Measurements from ENCODE around the gene NDUFB10.

DNA sequence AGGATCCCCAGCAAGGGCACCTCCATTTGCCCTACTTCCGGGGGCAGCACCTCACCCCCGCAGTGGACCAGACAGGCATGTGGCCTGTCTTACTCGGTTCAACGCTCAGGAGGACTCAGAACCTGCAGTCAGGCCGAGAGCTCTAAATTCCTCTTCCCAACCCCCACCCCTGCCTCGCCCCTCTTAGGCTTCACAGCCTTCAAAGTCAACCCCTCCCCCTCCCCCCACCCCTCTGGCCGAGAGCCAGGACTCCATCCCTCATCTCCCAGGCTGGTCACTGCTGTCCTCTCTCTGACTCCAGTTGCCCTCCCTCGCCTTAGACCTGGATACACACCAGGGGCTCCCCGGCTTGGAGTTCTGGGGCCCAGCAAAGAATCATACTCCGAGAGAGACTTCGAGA, 33.1 kb upstream of the NDUFB10 start:
- TF ChIP-seq CTCF (IDR thresholded peaks at IDR 0.05; ENCODE audit: low read length) (no peak), EZH2 (IDR thresholded peaks at IDR 0.05; ENCODE audit: borderline replicate concordance, low read length) (no peak)
